Brain microvascular endothelial cell (primary cell): ENCODE measurements around the gene PPP1R1A.

ENCODE experiments used
- DNase-seq: peaks from one replicate; pipeline ENCODE4 v3.0.0-alpha.2; 2020
- H3K27ac ChIP-seq: fragments of 250-450 bp; sonication (Bioruptor Pico); 2 replicates; pipeline ENCODE4 v1.5.1; 2020; ENCODE audit warnings: mild to moderate bottlenecking, moderate library complexity
- H3K27me3 ChIP-seq: fragments of 250-450 bp; sonication (Bioruptor Pico); replicated peaks from 2 replicates; pipeline ENCODE4 v1.5.1; 2020; ENCODE audit warnings: mild to moderate bottlenecking
- H3K36me3 ChIP-seq: fragments of 250-450 bp; sonication (Bioruptor Pico); replicated peaks from 2 replicates; pipeline ENCODE4 v1.5.1; 2020; ENCODE audit warnings: mild to moderate bottlenecking
- H3K4me3 ChIP-seq: 2 replicates; pipeline ENCODE4 v1.5.1; 2011; ENCODE audit warnings: low read depth, mild to moderate bottlenecking, control low read depth, low read length, moderate library complexity
- in situ Hi-C: cut with HindIII; loops from 2 replicates; pipeline ENCODE4 v1.10.0; 2017; ENCODE audit warnings: low sequenced_read_pairs, low pct_ligation_motif_present
- TF ChIP-seq, protein P1 (sequence below): IDR thresholded peaks from 2 replicates; pipeline ENCODE4 v1.5.1; 2011; ENCODE audit warnings: low read depth, mild to moderate bottlenecking, moderate library complexity, low read length, control low read depth, inconsistent platforms; ENCODE audit errors: missing control alignments

The PPP1R1A gene

DNA sequence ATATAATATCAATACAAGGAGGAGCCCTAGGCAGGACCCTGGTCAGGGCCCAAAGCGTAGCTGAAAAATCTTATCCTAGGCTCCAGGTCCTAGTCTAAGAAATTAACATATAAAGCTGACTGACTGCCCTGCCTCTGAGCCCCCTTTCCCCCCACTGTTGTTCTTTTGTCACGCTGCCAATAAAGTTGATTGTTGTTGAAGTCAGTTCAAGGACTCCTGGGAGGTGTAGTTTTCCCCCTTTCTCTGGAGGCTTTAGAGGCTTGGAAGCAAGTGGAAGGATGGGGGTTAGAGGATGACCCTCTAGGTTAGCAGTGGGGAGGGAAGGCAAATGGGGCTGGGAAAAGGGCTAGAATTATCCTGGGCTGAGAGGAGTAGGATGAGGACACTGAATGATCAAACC, 3.2 kb downstream of the PPP1R1A start:
- in situ Hi-C loops: no loop called here
- no peak overlapping the region for H3K27ac ChIP-seq
- no peak overlapping the region for H3K4me3 ChIP-seq
- no peak for DNase-seq
- peaks cover 39% of the 10 kb centered on the region for H3K27me3 ChIP-seq
- TF ChIP-seq, protein P1, sequence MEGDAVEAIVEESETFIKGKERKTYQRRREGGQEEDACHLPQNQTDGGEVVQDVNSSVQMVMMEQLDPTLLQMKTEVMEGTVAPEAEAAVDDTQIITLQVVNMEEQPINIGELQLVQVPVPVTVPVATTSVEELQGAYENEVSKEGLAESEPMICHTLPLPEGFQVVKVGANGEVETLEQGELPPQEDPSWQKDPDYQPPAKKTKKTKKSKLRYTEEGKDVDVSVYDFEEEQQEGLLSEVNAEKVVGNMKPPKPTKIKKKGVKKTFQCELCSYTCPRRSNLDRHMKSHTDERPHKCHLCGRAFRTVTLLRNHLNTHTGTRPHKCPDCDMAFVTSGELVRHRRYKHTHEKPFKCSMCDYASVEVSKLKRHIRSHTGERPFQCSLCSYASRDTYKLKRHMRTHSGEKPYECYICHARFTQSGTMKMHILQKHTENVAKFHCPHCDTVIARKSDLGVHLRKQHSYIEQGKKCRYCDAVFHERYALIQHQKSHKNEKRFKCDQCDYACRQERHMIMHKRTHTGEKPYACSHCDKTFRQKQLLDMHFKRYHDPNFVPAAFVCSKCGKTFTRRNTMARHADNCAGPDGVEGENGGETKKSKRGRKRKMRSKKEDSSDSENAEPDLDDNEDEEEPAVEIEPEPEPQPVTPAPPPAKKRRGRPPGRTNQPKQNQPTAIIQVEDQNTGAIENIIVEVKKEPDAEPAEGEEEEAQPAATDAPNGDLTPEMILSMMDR: no peak
- H3K36me3 ChIP-seq: no peaks in the 10 kb centered on the region

DNA sequence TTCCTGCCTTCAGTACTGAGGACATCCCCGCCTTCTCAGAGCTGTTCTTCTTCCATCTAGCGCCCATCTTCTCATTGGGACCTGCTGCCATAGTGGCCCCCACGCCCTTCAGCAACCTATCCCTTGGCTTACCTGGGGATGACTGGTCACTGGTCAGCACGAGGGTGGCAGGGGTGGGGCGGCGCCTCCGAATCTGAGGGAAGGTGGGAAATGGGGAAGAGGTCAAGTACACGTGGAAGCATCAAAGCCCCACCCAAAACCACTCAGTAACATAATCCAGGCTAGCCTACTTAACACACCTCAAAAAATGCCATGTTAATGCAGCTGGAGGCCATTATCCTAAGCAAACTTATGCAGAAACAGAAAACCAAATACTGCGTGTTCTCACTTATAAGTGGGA, 4.3 kb downstream of the PPP1R1A start:
- Histone ChIP-seq H3K27me3 (peaks cover 28% of the 10 kb centered on the region), H3K4me3 (no peak overlapping the region), H3K27ac (no peak overlapping the region), H3K36me3 (no peaks in the 10 kb centered on the region)
- in situ Hi-C loops: no loop called here
- no peak for DNase-seq
- TF ChIP-seq, protein P1: no peak

DNA sequence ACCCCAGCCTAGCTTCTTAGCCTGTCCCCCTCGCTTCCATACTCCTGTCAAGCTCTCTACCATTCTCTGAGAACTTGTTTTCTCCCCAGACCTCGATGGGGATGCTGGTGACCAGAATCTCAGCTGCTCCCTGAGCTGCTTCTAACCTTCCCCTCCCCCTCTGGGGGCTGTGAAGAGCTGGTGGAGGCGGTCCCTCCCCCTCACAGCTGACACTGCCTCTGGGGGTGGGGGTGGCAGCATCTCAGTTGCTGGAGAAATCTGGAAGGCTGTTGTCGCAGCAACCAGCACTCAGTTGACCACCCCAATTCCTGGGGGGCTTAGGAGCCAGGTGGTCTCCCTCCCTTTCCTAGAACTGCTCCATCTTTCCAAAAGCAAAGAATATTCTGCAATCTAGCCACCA, 4.7 kb downstream of the PPP1R1A start:
- H3K27me3 ChIP-seq: peaks cover 24% of the 10 kb centered on the region
- in situ Hi-C loops: no loop called here
- DNase-seq: no peak
- TF ChIP-seq, protein P1: no peak
- H3K36me3 ChIP-seq: no peaks in the 10 kb centered on the region
- H3K27ac ChIP-seq: no peak overlapping the region
- no peak overlapping the region for H3K4me3 ChIP-seq

DNA sequence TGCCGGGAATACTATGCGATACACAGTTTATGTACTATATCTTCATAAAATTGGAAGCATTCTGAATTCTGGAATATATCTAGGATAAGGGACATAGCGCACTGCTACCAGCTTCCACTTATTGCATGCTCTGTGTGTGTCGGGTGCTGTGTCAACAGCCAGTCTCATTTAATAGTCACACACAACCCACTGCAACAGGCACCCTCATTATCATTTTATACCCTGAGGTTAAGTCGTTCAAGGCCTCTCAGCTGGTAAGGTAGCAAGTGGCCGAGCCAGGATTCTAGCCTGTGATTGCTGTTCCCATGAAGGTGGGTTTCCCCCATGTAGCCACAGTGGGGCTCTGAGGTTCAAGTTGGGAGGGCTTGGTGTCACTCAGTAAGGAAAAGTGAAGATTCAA, 7.0 kb downstream of the PPP1R1A start:
- TF ChIP-seq, protein P1: no peak
- Histone ChIP-seq H3K27me3 (peaks cover 3% of the 10 kb centered on the region), H3K36me3 (no peaks in the 10 kb centered on the region), H3K4me3 (no peak overlapping the region), H3K27ac (no peak overlapping the region)
- in situ Hi-C loops: no loop called here
- no peak for DNase-seq

DNA sequence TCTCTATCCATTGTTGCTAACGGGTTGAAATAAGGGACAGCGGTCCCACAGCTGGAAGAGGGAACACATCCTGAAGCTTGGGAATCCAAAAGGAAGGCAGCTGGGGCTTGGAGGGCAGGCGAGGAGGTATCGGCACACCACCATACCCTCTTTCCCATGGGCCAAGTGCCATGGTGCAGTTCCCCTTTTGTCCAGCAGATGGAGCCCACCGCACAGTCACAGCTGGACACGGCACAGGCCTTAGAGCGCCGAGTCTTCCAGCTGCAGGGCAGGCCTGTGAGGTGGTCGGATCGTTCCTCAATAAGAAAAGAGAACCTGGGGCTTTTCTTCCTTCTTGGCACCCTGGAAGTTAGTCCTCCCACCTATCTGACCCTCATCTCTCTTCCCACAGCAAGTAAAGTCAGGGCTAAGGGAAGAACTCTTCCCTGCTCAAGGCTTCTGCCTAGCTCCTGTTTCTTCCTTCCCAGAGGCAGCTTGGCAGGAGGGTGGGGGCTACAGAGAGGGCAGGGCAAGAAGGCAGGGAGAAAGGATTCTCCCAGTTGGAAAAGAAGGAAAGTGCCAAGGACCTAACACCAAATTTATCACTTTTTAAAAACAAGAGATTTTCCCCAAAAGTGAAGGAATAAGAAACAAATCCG, 8.6 kb downstream of the PPP1R1A start:
- Histone ChIP-seq H3K27ac (no peak overlapping the region), H3K27me3 (no peaks in the 10 kb centered on the region), H3K36me3 (no peaks in the 10 kb centered on the region), H3K4me3 (no peak overlapping the region)
- TF ChIP-seq, protein P1: peak; percentile 100
- in situ Hi-C loops: no loop called here
- peak; percentile 75 for DNase-seq

DNA sequence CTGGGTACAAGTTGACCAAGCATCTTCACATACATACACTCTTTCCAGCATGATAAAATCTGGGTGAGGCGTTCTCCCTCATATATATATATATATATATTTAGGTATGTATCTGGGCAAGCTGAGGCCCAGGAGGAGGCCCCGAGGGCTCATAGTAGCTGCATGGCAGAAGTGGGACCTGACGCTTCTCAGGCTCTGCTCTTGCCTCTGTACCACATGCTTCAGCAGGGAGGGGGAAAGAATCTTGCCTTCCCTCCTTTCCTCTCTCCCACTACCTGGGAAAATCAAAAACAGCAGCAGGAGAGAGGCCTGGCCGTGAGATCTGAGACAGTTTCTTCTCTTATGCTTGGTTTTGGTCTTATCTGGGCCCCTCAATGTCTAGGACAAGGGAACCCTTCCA, 9.2 kb downstream of the PPP1R1A start:
- DNase-seq: no peak
- H3K36me3 ChIP-seq: no peaks in the 10 kb centered on the region
- H3K4me3 ChIP-seq: no peak overlapping the region
- TF ChIP-seq, protein P1: no peak
- H3K27ac ChIP-seq: no peak overlapping the region
- H3K27me3 ChIP-seq: no peaks in the 10 kb centered on the region
- in situ Hi-C loops: no loop called here
